GM12865 (cell line): ENCODE measurements around the gene SCTR.

Source experiments
- DNase-seq: peaks from one replicate; pipeline ENCODE4 v3.0.0; 2010; ENCODE audit warnings: low read depth
- H3K4me3 ChIP-seq: 2 replicates; pipeline ENCODE4 v1.5.1; 2011; ENCODE audit warnings: mild to moderate bottlenecking, low read depth, low read length, control low read depth
- CTCF ChIP-seq: IDR thresholded peaks from 2 replicates; pipeline ENCODE4 v1.5.1; 2011; ENCODE audit warnings: low read length, control low read depth, low read depth, inconsistent platforms; ENCODE audit not compliant: insufficient read depth; ENCODE audit errors: missing control alignments

Gene SCTR

GRCh38 chr2:119436993-119437772 is 87.1 kb downstream of the SCTR start:
- no peak overlapping the region for H3K4me3 ChIP-seq
- TF ChIP-seq CTCF: no peak
- DNase-seq: no peak

- no peak overlapping the region for H3K4me3 ChIP-seq
- no peak for DNase-seq
- TF ChIP-seq CTCF: no peak
Measured at GRCh38 chr2:119435953-119436297, 88.4 kb downstream of the SCTR start.

- H3K4me3 ChIP-seq: no peak overlapping the region
- DNase-seq: peak; percentile 23
- no peak for TF ChIP-seq CTCF
Measured at GRCh38 chr2:119435081-119435952, 89.0 kb downstream of the SCTR start.

GRCh38 chr2:119434664-119435063 is 89.6 kb downstream of the SCTR start:
- no peak for TF ChIP-seq CTCF

GRCh38 chr2:119433636-119434327 is 90.5 kb downstream of the SCTR start:
- TF ChIP-seq CTCF: no peak
- no peak for DNase-seq
- H3K4me3 ChIP-seq: no peak overlapping the region

More at GRCh38 chr2:119434664-119435063, 89.6 kb downstream of the SCTR start:
- H3K4me3 ChIP-seq: no peak overlapping the region
- no peak for DNase-seq

- no peak overlapping the region for H3K4me3 ChIP-seq
- DNase-seq: no peak
- no peak for TF ChIP-seq CTCF
Measured at GRCh38 chr2:119432851-119433522, 91.3 kb downstream of the SCTR start.
